ENCODE measurements around the gene ARPC4.

Gene ARPC4

GRCh38 chr3:9793161-9793781, 389 bp downstream of the ARPC4 start:
- no peak for FAIRE-seq

- FAIRE-seq: no peak
Measured at GRCh38 chr3:9794400-9794799, 1.5 kb downstream of the ARPC4 start.

GRCh38 chr3:9795207-9795606, 2.3 kb downstream of the ARPC4 start:
- FAIRE-seq: no peak

DNA sequence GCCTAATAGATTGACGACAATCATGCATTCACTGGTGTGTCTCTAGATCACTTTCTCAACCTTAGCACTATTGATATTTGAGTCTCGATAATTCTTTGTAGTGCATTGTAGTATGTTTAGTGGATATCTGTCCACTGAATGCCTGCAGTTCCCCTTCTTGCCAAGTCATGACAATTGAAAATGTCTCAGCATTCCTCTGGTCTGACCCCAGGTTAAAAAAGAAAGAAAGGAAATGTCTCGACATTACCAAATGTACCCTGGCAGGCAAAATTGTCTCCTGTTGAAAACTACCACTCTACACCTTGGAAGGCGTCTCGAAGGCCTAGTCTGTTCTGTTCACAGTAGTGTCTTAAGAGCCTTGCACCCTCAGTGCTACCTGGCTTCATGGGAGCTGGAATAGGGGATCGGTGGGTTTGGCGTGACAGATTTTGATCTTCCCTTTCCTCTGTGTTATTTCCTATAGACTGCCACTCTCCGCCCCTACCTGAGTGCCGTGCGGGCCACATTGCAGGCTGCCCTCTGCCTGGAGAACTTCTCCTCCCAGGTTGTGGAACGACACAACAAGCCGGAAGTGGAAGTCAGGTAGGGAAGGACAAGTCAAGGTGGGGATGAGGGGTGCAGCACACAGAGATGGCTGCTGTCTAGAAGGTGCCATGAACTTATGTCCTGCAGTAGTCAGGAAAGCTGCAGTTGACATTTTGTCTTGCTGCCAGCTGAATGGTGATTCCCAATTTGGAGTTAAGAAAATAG, 4.5 kb downstream of the ARPC4 start:
- FAIRE-seq: no peak

DNA sequence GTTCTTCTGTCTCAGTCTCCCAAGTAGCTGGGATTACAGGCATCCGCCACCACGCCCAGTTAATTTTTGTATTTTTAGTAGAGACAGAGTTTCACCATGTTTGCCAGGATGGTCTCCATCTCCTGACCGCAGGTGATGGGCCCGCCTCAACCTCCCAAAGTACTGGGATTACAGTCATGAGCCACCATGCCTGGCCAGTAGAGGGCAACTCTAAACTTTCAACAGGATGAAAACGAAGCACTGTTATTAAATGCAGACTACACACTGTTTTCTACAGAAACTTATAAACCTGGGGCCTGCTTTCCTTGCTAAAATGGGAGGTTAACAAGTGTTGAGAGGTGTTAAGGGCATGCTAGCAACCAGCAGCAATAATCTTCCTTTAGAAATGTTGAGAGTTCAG, 7.6 kb downstream of the ARPC4 start:
- no peak for FAIRE-seq

DNA sequence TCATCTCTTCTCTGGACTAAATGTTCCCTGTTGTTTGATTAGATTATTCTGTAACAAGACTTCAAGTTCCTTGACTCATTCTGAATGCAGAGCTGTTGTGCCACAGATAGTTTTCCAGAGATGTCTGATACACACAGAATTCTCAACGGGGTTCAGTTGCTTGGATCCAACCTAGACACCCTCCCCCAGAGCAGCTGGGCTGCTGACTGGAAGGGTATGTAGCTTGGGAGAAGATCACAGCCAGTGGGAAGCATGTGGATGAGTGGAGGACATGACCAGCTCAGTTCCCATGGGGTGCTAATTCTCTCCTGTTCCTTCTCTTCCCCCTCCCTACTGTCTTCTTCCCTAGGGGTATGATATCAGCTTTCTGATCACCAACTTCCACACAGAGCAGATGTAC, 10.6 kb downstream of the ARPC4 start:
- FAIRE-seq: no peak

GRCh38 chr3:9804996-9805395, 12.1 kb downstream of the ARPC4 start:
- no peak for FAIRE-seq

- no peak for FAIRE-seq
Measured at GRCh38 chr3:9806137-9806536, 13.3 kb downstream of the ARPC4 start.

- FAIRE-seq: no peak
Measured at GRCh38 chr3:9806688-9807589, 14.1 kb downstream of the ARPC4 start.

GRCh38 chr3:9807981-9808344, 15.1 kb downstream of the ARPC4 start:
- FAIRE-seq: no peak

GRCh38 chr3:9808345-9809037, 15.6 kb downstream of the ARPC4 start:
- no peak for FAIRE-seq

GRCh38 chr3:9809239-9809614, 16.3 kb downstream of the ARPC4 start:
- no peak for FAIRE-seq

GRCh38 chr3:9809615-9810432, 16.9 kb downstream of the ARPC4 start, which contains the start of gene TTLL3:
Gene TTLL3 (plus strand): TSS chr3:9810262. CDS start chr3:9810662, 400 bp downstream.
- no peak for FAIRE-seq

GRCh38 chr3:9810433-9810770, 17.5 kb downstream of the ARPC4 start:
- FAIRE-seq: no peak

- no peak for FAIRE-seq
Measured at GRCh38 chr3:9810846-9811245, 18.0 kb downstream of the ARPC4 start.

GRCh38 chr3:9812870-9813483, 20.1 kb downstream of the ARPC4 start:
- no peak for FAIRE-seq

DNA sequence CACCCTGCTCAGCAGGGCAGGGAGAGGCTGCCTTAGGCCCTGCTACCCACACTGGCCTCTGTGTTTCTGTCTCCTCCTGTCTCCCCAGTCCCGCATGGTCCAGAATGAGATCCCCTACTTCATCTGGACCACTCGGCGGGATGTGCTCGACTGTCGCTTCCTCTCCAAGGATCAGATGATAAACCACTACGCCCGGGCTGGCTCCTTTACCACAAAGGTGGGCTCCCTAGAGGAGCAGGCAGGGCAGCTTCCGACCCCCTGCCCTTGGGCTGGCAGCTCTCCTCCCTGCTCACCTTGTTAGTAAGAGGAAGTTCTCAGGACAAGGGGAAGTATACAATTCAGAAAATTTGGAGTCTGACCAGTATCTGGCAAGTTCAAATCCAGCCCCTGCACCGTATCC, 23.1 kb downstream of the ARPC4 start:
- FAIRE-seq: no peak

DNA sequence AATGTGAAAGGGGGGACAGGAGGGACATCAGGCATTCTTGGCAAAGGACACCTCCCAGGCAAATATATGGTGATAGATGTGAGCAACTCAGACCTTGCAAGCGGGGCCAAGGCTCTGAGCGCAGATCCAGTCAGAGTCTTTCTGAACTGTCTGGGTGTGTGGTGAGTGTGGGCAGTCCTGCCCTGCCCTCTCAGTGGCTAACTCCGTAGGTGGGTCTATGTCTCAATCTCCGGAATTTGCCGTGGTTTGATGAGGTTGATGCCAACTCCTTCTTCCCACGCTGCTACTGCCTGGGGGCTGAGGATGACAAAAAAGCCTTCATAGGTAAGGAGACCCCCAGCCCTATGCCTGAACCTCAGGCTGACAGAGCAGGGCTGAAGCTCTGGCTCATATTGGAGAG, 24.6 kb downstream of the ARPC4 start:
- no peak for FAIRE-seq

DNA sequence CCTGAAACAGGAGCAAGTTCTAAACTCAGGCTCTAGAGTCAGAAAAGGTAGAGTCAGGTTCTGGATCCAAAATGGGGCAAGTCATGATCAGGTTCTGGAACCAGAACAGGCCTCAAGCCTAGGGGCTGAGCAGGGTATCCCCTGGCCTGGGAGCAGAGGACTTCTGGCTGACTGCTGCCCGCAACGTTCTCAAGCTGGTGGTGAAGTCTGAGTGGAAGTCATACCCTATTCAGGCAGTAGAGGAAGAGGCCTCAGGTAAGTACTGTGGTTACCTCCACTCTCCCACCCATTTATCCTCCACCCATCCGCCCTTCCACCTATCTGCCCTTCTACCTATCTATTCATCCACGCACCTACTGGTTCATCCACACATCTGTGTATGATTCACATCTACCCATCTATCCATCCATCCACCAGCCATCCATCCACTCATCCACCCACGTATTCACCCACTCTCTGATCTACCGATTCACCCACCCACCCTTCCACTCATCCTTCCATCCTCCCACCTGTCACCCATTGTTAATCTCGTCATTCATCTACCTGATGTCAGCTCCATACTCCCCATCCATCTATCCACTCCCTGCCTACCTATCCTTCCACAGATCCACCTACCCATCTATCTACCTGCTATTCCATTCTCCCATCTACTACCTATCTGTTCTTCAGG, 25.9 kb downstream of the ARPC4 start:
- no peak for FAIRE-seq

DNA sequence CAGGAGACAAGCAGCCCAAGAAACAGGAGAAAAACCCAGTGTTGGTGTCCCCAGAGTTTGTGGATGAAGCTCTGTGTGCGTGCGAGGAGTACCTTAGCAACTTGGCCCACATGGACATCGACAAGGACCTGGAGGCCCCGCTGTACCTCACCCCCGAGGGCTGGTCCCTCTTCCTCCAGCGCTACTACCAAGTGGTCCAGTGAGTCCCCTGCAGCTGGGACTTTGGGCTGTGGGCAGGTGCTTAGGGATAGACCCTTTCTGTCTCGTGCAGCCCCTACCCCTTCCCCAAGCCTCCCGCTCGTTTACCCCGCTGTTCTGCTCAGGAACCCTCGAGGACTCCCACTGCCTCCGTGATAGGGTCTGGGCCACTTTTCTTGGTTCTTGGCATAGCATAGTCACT, 27.7 kb downstream of the ARPC4 start:
- no peak for FAIRE-seq

DNA sequence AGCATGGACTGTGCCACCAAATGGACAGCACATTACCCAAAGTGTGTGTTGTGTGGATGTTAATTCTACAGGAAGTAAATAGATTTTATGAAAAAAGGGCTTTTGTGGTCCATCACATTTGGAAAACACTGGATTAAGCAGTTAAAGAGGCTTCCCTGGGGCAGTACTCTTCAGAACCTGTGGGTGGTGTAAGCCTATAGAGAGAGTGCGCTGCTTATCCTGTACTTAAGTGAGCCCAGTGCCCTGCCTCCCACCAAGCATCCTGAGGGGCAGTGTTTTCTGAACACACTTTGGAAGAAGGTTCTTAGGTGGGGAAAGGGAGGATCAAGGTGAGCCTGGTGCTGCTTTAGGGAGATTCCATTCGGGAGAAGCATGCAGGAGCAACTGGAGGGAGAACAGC, 28.1 kb downstream of the ARPC4 start:
- no peak for FAIRE-seq

All from colon (tissue), 2 donors.